ENCODE data around the gene CDH23. TPM values are rescaled to one million over a fixed set of nuclear protein-coding genes. Genes with fewer than 3 reads are reported as not detected.

The CDH23 gene
- total RNA-seq, 1 donor from 2014 or later, result not detected

DNA sequence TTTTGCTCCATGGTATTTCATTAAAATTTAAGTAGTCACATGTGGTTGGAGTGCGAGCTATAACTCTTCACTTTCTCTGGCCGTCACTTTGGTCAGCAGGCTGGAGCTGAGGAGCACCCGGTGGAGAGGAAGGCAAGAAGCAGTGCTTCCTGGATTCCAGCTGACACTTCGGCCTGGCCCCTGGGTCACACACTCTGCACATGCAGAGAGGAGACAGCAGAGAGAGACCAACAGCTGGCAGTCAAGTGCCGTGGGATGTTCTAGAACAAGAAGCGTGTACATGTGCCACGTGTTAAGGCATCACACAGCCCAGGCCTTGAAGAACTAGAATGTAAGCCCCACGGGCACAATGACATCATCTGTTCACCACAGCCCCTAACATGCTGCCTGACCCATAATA is 424.2 kb downstream of the CDH23 start:
- DNase-seq (ENCODE audit: low spot score), result no peak
- no peak overlapping the region for H3K27ac Mint-ChIP-seq (ENCODE audit: unreplicated experiment)
- TF ChIP-seq, protein P1, sequence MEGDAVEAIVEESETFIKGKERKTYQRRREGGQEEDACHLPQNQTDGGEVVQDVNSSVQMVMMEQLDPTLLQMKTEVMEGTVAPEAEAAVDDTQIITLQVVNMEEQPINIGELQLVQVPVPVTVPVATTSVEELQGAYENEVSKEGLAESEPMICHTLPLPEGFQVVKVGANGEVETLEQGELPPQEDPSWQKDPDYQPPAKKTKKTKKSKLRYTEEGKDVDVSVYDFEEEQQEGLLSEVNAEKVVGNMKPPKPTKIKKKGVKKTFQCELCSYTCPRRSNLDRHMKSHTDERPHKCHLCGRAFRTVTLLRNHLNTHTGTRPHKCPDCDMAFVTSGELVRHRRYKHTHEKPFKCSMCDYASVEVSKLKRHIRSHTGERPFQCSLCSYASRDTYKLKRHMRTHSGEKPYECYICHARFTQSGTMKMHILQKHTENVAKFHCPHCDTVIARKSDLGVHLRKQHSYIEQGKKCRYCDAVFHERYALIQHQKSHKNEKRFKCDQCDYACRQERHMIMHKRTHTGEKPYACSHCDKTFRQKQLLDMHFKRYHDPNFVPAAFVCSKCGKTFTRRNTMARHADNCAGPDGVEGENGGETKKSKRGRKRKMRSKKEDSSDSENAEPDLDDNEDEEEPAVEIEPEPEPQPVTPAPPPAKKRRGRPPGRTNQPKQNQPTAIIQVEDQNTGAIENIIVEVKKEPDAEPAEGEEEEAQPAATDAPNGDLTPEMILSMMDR (IDR thresholded peaks at IDR 0.05), result no peak
- H3K4me1 Mint-ChIP-seq (ENCODE audit: low read depth), result no peaks in the 10 kb centered on the region
- no peak overlapping the region for H3K4me3 Mint-ChIP-seq (ENCODE audit: unreplicated experiment)
- H3K36me3 Mint-ChIP-seq (ENCODE audit: low read depth), result peaks cover 49% of the 10 kb centered on the region
- H3K27me3 Mint-ChIP-seq (ENCODE audit: low read depth), result no peaks in the 10 kb centered on the region
- no peaks in the 10 kb centered on the region for H3K9me3 Mint-ChIP-seq (ENCODE audit: low read depth)

DNA sequence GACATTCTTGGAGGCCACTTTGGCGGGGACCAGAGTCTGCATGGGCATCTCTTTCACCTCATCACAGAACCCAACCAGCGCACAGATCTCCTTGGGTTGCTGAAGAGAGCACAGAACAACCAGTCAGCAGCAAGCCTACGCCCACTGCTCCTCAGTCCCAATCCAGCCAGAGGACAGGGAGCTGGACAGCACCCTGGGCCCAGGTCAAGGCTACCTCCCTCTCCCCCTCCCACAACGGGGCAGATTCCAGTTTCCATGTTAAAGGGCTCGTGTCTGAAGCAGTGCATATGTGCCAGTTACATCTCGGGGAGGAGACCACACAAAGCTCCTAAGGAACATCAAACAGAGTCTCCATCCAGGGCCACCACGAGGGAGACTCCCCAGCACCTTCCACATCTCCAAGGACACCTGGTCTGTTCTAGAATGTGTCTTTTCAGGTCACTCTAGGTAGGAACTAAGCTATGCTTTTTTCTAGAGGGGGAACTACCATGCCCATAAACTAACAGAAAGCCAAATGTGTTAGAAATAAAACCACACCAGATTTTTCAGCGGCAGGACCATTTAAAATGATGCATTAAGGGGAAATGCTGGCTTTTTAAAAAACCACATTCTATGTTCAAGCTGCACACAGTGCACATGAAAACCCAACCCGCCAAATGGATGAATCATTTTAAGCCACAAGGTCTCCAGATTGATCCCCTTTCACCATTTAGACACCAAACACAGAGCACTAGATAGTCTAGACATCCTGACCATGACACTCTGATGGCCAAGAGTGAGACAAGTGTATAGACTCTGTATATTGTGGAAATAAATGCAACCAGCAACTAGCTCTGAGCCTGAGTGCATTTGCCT is 425.4 kb downstream of the CDH23 start:
- Mint-ChIP-seq H3K4me1 (ENCODE audit: low read depth) (no peaks in the 10 kb centered on the region), H3K27ac (ENCODE audit: unreplicated experiment) (no peak overlapping the region), H3K36me3 (ENCODE audit: low read depth) (peaks cover 43% of the 10 kb centered on the region), H3K4me3 (ENCODE audit: unreplicated experiment) (no peak overlapping the region), H3K9me3 (ENCODE audit: low read depth) (no peaks in the 10 kb centered on the region), H3K27me3 (ENCODE audit: low read depth) (no peaks in the 10 kb centered on the region)
- TF ChIP-seq, protein P1 (IDR thresholded peaks at IDR 0.05), result no peak
- no peak for DNase-seq (ENCODE audit: low spot score)

DNA sequence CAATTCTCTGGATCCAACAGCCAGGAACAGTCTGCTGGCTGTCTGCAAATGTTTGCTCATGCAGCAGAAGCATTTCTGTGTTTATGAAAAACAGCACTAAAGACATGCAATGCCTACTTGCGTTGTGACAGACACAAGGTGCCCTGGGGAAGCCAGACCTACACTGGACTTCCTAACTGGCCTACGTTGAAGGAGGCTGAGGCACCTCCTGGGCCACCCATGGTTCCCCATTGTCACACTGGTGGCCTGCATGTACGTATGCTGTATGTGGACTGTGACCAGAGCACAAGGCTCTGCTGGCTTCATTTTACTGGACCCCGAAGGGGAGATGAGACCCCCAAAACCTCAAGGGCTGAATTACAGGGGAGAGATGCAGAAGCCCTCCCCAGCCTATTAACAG is 426.6 kb downstream of the CDH23 start:
- H3K36me3 Mint-ChIP-seq (ENCODE audit: low read depth), result peaks cover 43% of the 10 kb centered on the region

DNA sequence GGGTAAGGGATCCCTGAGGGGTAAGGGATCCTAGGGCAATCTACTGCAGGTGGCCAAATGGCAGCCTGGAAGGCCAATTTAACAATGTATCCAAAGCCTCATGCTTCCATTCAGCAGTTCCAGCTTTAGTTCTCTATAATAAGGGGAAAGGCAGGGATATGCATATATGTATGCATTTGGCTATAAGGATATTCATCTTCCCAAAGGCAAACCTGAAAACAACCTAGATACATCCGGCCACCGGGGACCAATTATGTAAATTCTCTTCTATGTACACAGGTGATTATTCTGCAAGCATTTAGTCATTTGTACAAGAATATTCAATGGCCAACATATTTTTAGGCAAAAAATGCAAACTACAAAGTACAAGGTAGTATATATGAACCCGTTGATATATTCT is 427.6 kb downstream of the CDH23 start:
- Mint-ChIP-seq H3K4me3 (ENCODE audit: unreplicated experiment) (no peak overlapping the region), H3K4me1 (ENCODE audit: low read depth) (no peaks in the 10 kb centered on the region), H3K9me3 (ENCODE audit: low read depth) (no peaks in the 10 kb centered on the region), H3K27me3 (ENCODE audit: low read depth) (no peaks in the 10 kb centered on the region), H3K27ac (ENCODE audit: unreplicated experiment) (no peak overlapping the region), H3K36me3 (ENCODE audit: low read depth) (peaks cover 41% of the 10 kb centered on the region)
- no peak for DNase-seq (ENCODE audit: low spot score)
- TF ChIP-seq, protein P1 (IDR thresholded peaks at IDR 0.05), result no peak

More for the DNA sequence above, 426.6 kb downstream of the CDH23 start:
- no peak for DNase-seq (ENCODE audit: low spot score)
- TF ChIP-seq, protein P1 (IDR thresholded peaks at IDR 0.05), result no peak
- Mint-ChIP-seq H3K4me3 (ENCODE audit: unreplicated experiment) (no peak overlapping the region), H3K27ac (ENCODE audit: unreplicated experiment) (no peak overlapping the region), H3K9me3 (ENCODE audit: low read depth) (no peaks in the 10 kb centered on the region), H3K27me3 (ENCODE audit: low read depth) (no peaks in the 10 kb centered on the region), H3K4me1 (ENCODE audit: low read depth) (no peaks in the 10 kb centered on the region)

DNA sequence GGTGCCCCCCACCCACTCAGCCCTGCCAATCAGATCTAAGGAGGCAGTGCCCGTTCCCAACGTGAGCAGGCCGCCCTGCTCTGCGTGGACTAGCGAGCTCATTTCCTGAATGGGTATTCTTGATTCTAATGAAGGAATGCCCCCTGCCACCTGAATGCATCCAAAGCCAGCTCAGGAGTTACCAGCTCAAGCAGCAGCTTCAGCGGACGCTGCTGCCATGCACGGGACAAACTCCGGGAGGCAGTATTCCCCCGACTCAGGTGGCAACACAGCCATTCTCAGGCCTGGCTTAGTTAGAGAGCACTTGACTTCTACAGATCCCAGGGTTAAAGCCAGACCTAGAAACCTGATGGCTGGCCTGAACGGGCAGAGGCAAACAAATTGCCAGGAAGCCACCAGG is 428.5 kb downstream of the CDH23 start:
- Mint-ChIP-seq H3K27ac (ENCODE audit: unreplicated experiment) (no peak overlapping the region), H3K36me3 (ENCODE audit: low read depth) (peaks cover 40% of the 10 kb centered on the region)

More for the DNA sequence above, 428.5 kb downstream of the CDH23 start:
- no peak overlapping the region for H3K4me3 Mint-ChIP-seq (ENCODE audit: unreplicated experiment)
- no peaks in the 10 kb centered on the region for H3K4me1 Mint-ChIP-seq (ENCODE audit: low read depth)
- no peaks in the 10 kb centered on the region for H3K27me3 Mint-ChIP-seq (ENCODE audit: low read depth)
- DNase-seq (ENCODE audit: low spot score), result no peak
- TF ChIP-seq, protein P1 (IDR thresholded peaks at IDR 0.05), result peak; percentile 33
- no peaks in the 10 kb centered on the region for H3K9me3 Mint-ChIP-seq (ENCODE audit: low read depth)
